Measurements from ENCODE around the gene PIP4K2C.

GRCh38 chr12:57611108-57611826, 20.3 kb downstream of the PIP4K2C start, which contains the start of gene ARHGEF25:
- TF ChIP-seq REST (IDR thresholded peaks at IDR 0.05; ENCODE audit: insufficient read depth in 1 of 2, low read depth in 2 of 2, low read length in 2 of 2) (no peak), POLR2AphosphoS5 (IDR thresholded peaks at IDR 0.05; ENCODE audit: low read depth, low read length) (peak; percentile 56; the same call in 1 of the 2 replicates), SIN3A (IDR thresholded peaks at IDR 0.05; ENCODE audit: borderline replicate concordance, insufficient read depth, low read length) (no peak), FOXP2 (optimal IDR thresholded peaks at IDR 0.05; ENCODE audit: borderline replicate concordance, extremely low read depth, extremely low read length, insufficient read depth) (no peak), TAF1 (IDR thresholded peaks at IDR 0.05; ENCODE audit: borderline replicate concordance, insufficient read depth, low read length) (no peak)
